ENCODE measurements around the gene GCA. TPM values are rescaled to one million over a fixed set of nuclear protein-coding genes. Genes with fewer than 3 reads are reported as not detected.
A peak's percentile ranks its signal among the peaks of the same experiment; 100 is the strongest.

The GCA gene
- polyA plus RNA-seq (2012; ENCODE audit: insufficient read depth, insufficient read length, low read depth): 8.6 TPM

- peak within 1 kb of the TSS; percentile 53 for H3K4me3 ChIP-seq (ENCODE audit: low read depth, low read length)
- no peaks in the 10 kb centered on the region for H3K4me1 ChIP-seq
- H3K36me3 ChIP-seq: no peaks in the 10 kb centered on the region
- DNase-seq: peak; percentile 87
- no peak for TF ChIP-seq CTCF (IDR thresholded peaks at IDR 0.05; ENCODE audit: low read depth, low read length)
- no peaks in the 10 kb centered on the region for H3K27me3 ChIP-seq
- H3K9me3 ChIP-seq: no peaks in the 10 kb centered on the region
Observed at GRCh38 chr2:162343824-162344616, at the start of gene GCA. GCA (plus strand) TSS chr2:162344132; CDS start chr2:162344249, 117 bp downstream.

- DNase-seq: no peak
- TF ChIP-seq CTCF (IDR thresholded peaks at IDR 0.05; ENCODE audit: low read depth, low read length): no peak
- H3K9me3 ChIP-seq: no peaks in the 10 kb centered on the region
- no peaks in the 10 kb centered on the region for H3K27me3 ChIP-seq
- no peaks in the 10 kb centered on the region for H3K4me1 ChIP-seq
- no peaks in the 10 kb centered on the region for H3K36me3 ChIP-seq
- no peak overlapping the region for H3K4me3 ChIP-seq (ENCODE audit: low read depth, low read length)
Observed at GRCh38 chr2:162295009-162295408, 48.9 kb upstream of the GCA start.

GRCh38 chr2:162297925-162298552, 45.9 kb upstream of the GCA start:
- DNase-seq: peak; percentile 44
- TF ChIP-seq CTCF (IDR thresholded peaks at IDR 0.05; ENCODE audit: low read depth, low read length): peak; percentile 58
- Histone ChIP-seq H3K27me3 (no peaks in the 10 kb centered on the region), H3K4me3 (ENCODE audit: low read depth, low read length) (no peak overlapping the region), H3K4me1 (no peaks in the 10 kb centered on the region), H3K9me3 (no peaks in the 10 kb centered on the region), H3K36me3 (no peaks in the 10 kb centered on the region)

GRCh38 chr2:162298669-162299335, 45.1 kb upstream of the GCA start:
- Histone ChIP-seq H3K4me3 (ENCODE audit: low read depth, low read length) (no peak overlapping the region), H3K4me1 (no peaks in the 10 kb centered on the region), H3K27me3 (no peaks in the 10 kb centered on the region), H3K36me3 (no peaks in the 10 kb centered on the region), H3K9me3 (no peaks in the 10 kb centered on the region)
- no peak for DNase-seq
- TF ChIP-seq CTCF (IDR thresholded peaks at IDR 0.05; ENCODE audit: low read depth, low read length): no peak

- no peak for TF ChIP-seq CTCF (IDR thresholded peaks at IDR 0.05; ENCODE audit: low read depth, low read length)
- DNase-seq: no peak
- no peak overlapping the region for H3K4me3 ChIP-seq (ENCODE audit: low read depth, low read length)
- H3K36me3 ChIP-seq: no peaks in the 10 kb centered on the region
- H3K27me3 ChIP-seq: no peaks in the 10 kb centered on the region
- H3K4me1 ChIP-seq: no peaks in the 10 kb centered on the region
- H3K9me3 ChIP-seq: no peaks in the 10 kb centered on the region
Observed at GRCh38 chr2:162300266-162300665, 43.7 kb upstream of the GCA start.
